GM03348 (cell line): ENCODE data around the gene RUNX1.

Experiments used
- DNase-seq: peaks from one replicate; pipeline ENCODE4 v3.0.0; 2012; ENCODE audit warnings: low spot score

Gene RUNX1

GRCh38 chr21:34946385-34946840 lies 102.7 kb downstream of the RUNX1 start:
- DNase-seq, result no peak

GRCh38 chr21:34945288-34945687 lies 103.8 kb downstream of the RUNX1 start:
- DNase-seq, result no peak

- DNase-seq, result no peak
Measured at GRCh38 chr21:34944015-34944755, 104.9 kb downstream of the RUNX1 start.

GRCh38 chr21:34942911-34943310 lies 106.2 kb downstream of the RUNX1 start:
- DNase-seq, result no peak

GRCh38 chr21:34941162-34941561 lies 107.9 kb downstream of the RUNX1 start:
- no peak for DNase-seq

- no peak for DNase-seq
Measured at GRCh38 chr21:34939673-34940331, 109.3 kb downstream of the RUNX1 start.

- DNase-seq, result peak; percentile 19
Measured at GRCh38 chr21:34938089-34938764, 110.9 kb downstream of the RUNX1 start.

GRCh38 chr21:34936883-34937563 lies 112.1 kb downstream of the RUNX1 start:
- DNase-seq, result no peak

- DNase-seq, result peak; percentile 20
Measured at GRCh38 chr21:34936371-34936789, 112.7 kb downstream of the RUNX1 start.

- DNase-seq, result no peak
Measured at GRCh38 chr21:34935898-34936297, 113.2 kb downstream of the RUNX1 start.

GRCh38 chr21:34935452-34935851 lies 113.7 kb downstream of the RUNX1 start:
- DNase-seq, result no peak

- DNase-seq, result no peak
Measured at GRCh38 chr21:34934350-34934749, 114.8 kb downstream of the RUNX1 start.

GRCh38 chr21:34933609-34934335 lies 115.3 kb downstream of the RUNX1 start:
- DNase-seq, result no peak

- no peak for DNase-seq
Measured at GRCh38 chr21:34932233-34932632, 116.9 kb downstream of the RUNX1 start.

- peak; percentile 12 for DNase-seq
Measured at GRCh38 chr21:34930971-34931370, 118.1 kb downstream of the RUNX1 start.

- no peak for DNase-seq
Measured at GRCh38 chr21:34928637-34929036, 120.5 kb downstream of the RUNX1 start.

- DNase-seq, result no peak
Measured at GRCh38 chr21:34927992-34928391, 121.1 kb downstream of the RUNX1 start.

- DNase-seq, result peak; percentile 36
Measured at GRCh38 chr21:34926803-34927467, 122.2 kb downstream of the RUNX1 start.

GRCh38 chr21:34925597-34925996 lies 123.5 kb downstream of the RUNX1 start:
- no peak for DNase-seq

GRCh38 chr21:34924771-34925419 lies 124.2 kb downstream of the RUNX1 start:
- no peak for DNase-seq

- no peak for DNase-seq
Measured at GRCh38 chr21:34924194-34924593, 124.9 kb downstream of the RUNX1 start.
